Neuron (in vitro differentiated cells): Measurements from ENCODE around the gene NBPF12.
"Not testable (repeated sequence)": the region's sequence is repeated elsewhere in the genome, so short reads cannot be mapped to it uniquely, and the experiment has no call there.

Source experiments
- H2AFZ ChIP-seq: one replicate; pipeline ENCODE4 v1.6.1; 2013; ENCODE audit warnings: low read depth, mild to moderate bottlenecking, inconsistent platforms, low read length, moderate library complexity
- H3K27me3 ChIP-seq: one replicate; pipeline ENCODE4 v1.6.1; 2013; ENCODE audit warnings: low read length; ENCODE audit not compliant: insufficient read depth
- H3K36me3 ChIP-seq: one replicate; pipeline ENCODE4 v1.6.1; 2013; ENCODE audit warnings: low read length; ENCODE audit not compliant: insufficient read depth
- H3K4me1 ChIP-seq: one replicate; pipeline ENCODE4 v1.6.1; 2013; ENCODE audit warnings: low read length; ENCODE audit not compliant: insufficient read depth
- H3K4me3 ChIP-seq: 2 replicates; pipeline ENCODE4 v1.5.1; 2013; ENCODE audit warnings: mild to moderate bottlenecking, low read length, moderate library complexity
- H3K9me3 ChIP-seq: one replicate; pipeline ENCODE4 v1.6.1; 2013; ENCODE audit warnings: low read length

The NBPF12 gene

DNA sequence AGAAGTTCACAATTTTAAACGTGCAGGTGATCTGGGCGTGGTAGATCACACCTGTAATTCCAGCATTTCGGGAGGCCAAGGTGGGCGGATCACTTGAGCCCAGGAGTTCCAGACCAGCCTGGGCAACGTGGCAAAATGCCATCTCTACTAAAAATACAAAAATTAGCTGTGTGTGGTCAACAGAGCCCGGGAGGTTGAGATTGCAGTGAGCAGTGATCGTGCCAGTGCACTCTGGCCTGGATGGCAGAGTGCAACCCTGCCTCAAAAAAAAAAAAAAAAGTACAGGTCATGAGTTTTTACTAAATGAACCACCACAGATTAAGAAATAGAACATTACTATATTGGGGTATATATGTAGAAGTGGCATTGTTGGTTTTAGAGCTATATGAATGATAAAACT, 2.2 kb downstream of the NBPF12 start:
- not testable (repeated sequence) for H2AFZ ChIP-seq, H3K36me3 ChIP-seq, H3K4me1 ChIP-seq, H3K4me3 ChIP-seq, H3K27me3 ChIP-seq, H3K9me3 ChIP-seq

DNA sequence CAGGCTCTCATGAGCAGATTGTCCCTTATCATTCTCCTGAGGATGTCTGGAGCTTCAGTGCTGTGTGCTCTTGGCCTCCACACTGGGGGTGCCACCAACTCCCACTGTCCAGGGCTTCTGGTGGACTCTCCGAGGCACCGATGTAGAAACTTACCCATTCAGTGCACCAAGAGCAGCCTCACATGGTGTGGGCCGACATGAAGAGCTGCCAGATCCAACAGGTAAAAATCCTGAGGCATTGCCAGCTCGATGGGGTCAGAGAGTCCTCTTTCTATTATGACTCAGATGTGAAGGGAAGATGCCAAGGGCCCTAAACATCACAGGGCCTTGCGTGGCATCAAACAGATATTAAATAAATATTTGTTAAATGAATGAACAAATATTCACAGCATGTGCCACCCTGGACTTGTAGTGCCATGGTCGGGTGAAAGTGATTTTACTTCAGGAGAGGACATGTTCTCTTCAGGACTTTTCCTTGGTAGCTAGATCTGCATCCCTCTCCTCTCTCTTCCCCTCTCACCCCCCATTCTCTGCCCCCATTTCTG, 5.3 kb downstream of the NBPF12 start:
- H3K4me1 ChIP-seq, H3K9me3 ChIP-seq, H3K4me3 ChIP-seq, H3K36me3 ChIP-seq, H3K27me3 ChIP-seq, H2AFZ ChIP-seq: not testable (repeated sequence)

DNA sequence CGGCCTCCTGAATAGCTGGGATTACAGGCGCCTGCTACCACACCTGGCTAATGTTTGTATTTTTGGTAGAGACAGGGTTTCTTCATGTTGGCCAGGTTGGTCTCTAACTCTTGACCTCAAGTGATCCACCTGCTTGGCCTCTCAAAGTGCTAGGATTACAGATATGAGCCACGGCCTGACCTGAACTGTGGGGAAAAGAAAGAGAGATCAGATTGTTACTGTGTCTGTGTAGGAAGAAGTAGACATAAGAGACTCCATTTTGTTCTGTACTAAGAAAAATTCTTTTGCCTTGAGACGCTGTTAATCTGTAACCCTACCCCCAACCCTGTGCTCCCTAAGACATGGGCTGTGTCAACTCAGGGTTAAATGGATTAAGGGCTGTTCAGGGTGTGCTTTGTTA, 10.0 kb downstream of the NBPF12 start:
- not testable (repeated sequence) for H3K27me3 ChIP-seq, H3K4me3 ChIP-seq, H3K36me3 ChIP-seq, H3K4me1 ChIP-seq, H3K9me3 ChIP-seq, H2AFZ ChIP-seq

GRCh38 chr1:146964340-146964739, 26.2 kb downstream of the NBPF12 start:
- H3K9me3 ChIP-seq, H3K27me3 ChIP-seq, H2AFZ ChIP-seq, H3K36me3 ChIP-seq, H3K4me1 ChIP-seq, H3K4me3 ChIP-seq: not testable (repeated sequence)

GRCh38 chr1:146966351-146966750, 28.2 kb downstream of the NBPF12 start:
- H3K36me3 ChIP-seq, H2AFZ ChIP-seq, H3K9me3 ChIP-seq, H3K4me1 ChIP-seq, H3K27me3 ChIP-seq, H3K4me3 ChIP-seq: not testable (repeated sequence)

DNA sequence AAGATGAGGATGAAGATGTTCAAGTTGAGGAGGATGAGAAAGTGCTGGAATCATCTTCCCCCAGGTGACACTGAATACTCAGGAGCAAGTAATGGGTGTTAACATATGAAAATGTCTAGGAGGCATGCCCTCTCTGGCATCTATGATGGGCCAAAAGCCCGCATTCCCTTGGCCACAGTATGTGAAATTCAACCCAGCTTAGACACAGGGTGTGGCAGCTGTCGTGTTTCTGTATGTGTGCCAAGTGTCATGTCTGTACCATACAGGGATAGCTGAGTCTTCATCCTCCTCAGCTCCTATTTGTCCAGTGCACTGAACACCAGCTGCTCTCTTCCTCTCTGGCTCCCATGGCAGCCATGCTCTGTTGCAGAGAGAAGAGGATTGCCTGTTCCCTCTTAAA, 32.5 kb downstream of the NBPF12 start:
- not testable (repeated sequence) for H3K4me3 ChIP-seq, H3K36me3 ChIP-seq, H3K9me3 ChIP-seq, H3K4me1 ChIP-seq, H3K27me3 ChIP-seq, H2AFZ ChIP-seq

- H3K27me3 ChIP-seq, H3K4me1 ChIP-seq, H2AFZ ChIP-seq, H3K4me3 ChIP-seq, H3K36me3 ChIP-seq, H3K9me3 ChIP-seq: not testable (repeated sequence)
Observed at GRCh38 chr1:146972681-146973080, 34.6 kb downstream of the NBPF12 start.

DNA sequence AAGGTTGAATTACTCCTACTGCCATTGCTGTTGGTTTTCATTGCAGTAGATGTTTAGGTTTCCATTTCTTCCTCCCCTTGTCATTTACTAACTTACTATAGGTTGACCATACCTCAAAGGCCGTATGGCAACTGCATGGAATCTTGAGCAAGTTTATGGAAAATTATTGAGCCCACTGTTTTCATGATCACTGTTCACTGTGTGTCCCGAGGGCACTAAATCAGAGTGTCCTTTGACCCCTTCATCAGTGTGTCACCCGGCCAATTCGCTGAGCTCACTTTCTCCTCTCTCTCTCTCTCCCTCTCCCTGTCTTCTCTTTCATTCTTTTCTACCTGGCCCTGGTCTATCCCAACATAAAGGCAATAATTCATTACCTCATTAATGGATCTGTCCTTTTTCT, 47.7 kb downstream of the NBPF12 start:
- H2AFZ ChIP-seq, H3K27me3 ChIP-seq, H3K4me3 ChIP-seq, H3K36me3 ChIP-seq, H3K9me3 ChIP-seq, H3K4me1 ChIP-seq: not testable (repeated sequence)

GRCh38 chr1:146986450-146986849, 48.3 kb downstream of the NBPF12 start:
- not testable (repeated sequence) for H3K4me3 ChIP-seq, H2AFZ ChIP-seq, H3K36me3 ChIP-seq, H3K4me1 ChIP-seq, H3K27me3 ChIP-seq, H3K9me3 ChIP-seq

DNA sequence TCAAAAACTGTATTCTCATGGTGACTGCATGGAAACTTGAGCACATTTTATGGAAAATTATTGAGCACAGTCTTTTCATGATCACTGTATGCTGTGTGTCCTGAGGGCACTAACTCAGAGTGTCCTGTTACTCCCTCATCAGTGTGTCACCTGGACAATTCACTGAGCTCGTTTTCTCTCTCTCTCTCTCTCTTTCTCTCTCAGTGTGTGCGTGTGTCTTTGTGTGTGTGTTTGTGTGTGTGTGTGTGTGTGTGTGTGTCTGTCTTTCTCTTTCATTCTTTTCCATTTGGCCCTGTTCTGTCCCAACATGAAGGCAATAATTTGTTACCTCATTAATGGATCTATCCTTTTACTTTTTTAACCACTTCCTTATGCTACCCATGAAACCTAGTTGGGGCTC, 49.4 kb downstream of the NBPF12 start:
- not testable (repeated sequence) for H3K27me3 ChIP-seq, H3K9me3 ChIP-seq, H2AFZ ChIP-seq, H3K4me1 ChIP-seq, H3K36me3 ChIP-seq, H3K4me3 ChIP-seq

DNA sequence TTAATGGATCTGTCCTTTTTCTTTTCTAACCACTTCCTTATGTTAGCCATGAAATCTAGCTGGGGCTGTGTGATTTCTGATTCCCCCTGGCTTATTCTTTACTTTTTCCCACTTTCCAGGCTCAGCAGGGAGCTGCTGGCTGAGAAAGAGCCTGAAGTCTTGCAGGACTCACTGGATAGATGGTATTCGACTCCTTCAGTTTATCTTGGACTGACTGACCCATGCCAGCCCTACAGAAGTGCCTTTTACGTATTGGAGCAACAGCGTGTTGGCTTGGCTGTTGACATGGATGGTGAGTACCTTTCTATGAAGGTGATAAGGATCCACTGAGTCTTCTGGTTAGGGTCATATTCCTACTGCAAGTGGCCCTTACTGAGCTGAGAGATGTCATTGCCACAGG, 51.3 kb downstream of the NBPF12 start:
- H3K9me3 ChIP-seq, H3K4me1 ChIP-seq, H3K36me3 ChIP-seq, H3K27me3 ChIP-seq, H3K4me3 ChIP-seq, H2AFZ ChIP-seq: not testable (repeated sequence)

DNA sequence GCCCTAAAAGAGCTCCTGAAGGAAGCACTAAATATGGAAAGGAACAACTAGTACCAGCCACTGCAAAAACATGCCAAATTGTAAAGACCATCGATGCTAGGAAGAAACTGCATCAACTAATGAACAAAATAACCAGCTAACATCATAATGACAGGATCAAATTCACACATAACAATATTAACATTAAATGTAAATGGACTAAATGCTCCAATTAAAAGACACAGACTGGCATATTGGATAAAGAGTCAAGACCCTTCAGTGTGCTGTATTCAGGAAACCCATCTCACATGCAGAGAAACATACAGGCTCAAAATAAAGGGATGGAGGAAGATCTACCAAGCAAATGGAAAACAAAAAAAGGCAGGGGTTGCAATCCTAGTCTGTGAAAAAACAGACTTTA, 70.4 kb downstream of the NBPF12 start:
- H3K27me3 ChIP-seq, H3K9me3 ChIP-seq, H3K4me3 ChIP-seq, H3K4me1 ChIP-seq, H2AFZ ChIP-seq, H3K36me3 ChIP-seq: not testable (repeated sequence)

GRCh38 chr1:147026975-147027374, 88.9 kb downstream of the NBPF12 start:
- not testable (repeated sequence) for H2AFZ ChIP-seq, H3K4me1 ChIP-seq, H3K9me3 ChIP-seq, H3K4me3 ChIP-seq, H3K36me3 ChIP-seq, H3K27me3 ChIP-seq

- H3K4me3 ChIP-seq, H3K4me1 ChIP-seq, H3K36me3 ChIP-seq, H3K9me3 ChIP-seq, H2AFZ ChIP-seq, H3K27me3 ChIP-seq: not testable (repeated sequence)
Observed at GRCh38 chr1:147030066-147030653, 92.0 kb downstream of the NBPF12 start.
